WI38 (cell line): Measurements from ENCODE around the gene OPN5.
"Not testable (repeated sequence)": the region's sequence is repeated elsewhere in the genome, so short reads cannot be mapped to it uniquely, and the experiment has no call there.

Experiments used
- H3K4me3 ChIP-seq: 2 replicates; pipeline ENCODE4 v1.5.1; 2011; ENCODE audit warnings: low read depth, mild to moderate bottlenecking, control low read depth, low read length
- CTCF ChIP-seq: IDR thresholded peaks from 2 replicates; pipeline ENCODE4 v1.5.1; 2012; ENCODE audit warnings: low read depth, mild to moderate bottlenecking, control low read depth, low read length

The OPN5 gene

GRCh38 chr6:47741807-47742206, 40.0 kb upstream of the OPN5 start:
- TF ChIP-seq CTCF: no peak

GRCh38 chr6:47743744-47744143, 38.1 kb upstream of the OPN5 start:
- TF ChIP-seq CTCF: no peak
- H3K4me3 ChIP-seq: no peak overlapping the region

More at GRCh38 chr6:47741807-47742206, 40.0 kb upstream of the OPN5 start:
- H3K4me3 ChIP-seq: no peak overlapping the region

GRCh38 chr6:47745269-47745668, 36.6 kb upstream of the OPN5 start:
- H3K4me3 ChIP-seq: not testable (repeated sequence)

GRCh38 chr6:47749757-47750156, 32.1 kb upstream of the OPN5 start:
- no peak for TF ChIP-seq CTCF
- H3K4me3 ChIP-seq: no peak overlapping the region

GRCh38 chr6:47752801-47753200, 29.0 kb upstream of the OPN5 start:
- TF ChIP-seq CTCF: no peak
- H3K4me3 ChIP-seq: no peak overlapping the region

- no peak for TF ChIP-seq CTCF
- H3K4me3 ChIP-seq: no peak overlapping the region
These were observed 22.5 kb upstream of the OPN5 start for GRCh38 chr6:47759364-47759763.

GRCh38 chr6:47762502-47762901, 19.3 kb upstream of the OPN5 start:
- no peak overlapping the region for H3K4me3 ChIP-seq
- no peak for TF ChIP-seq CTCF

GRCh38 chr6:47766445-47766844, 15.4 kb upstream of the OPN5 start:
- TF ChIP-seq CTCF: no peak
- no peak overlapping the region for H3K4me3 ChIP-seq
